GM10266 (cell line): Measurements from ENCODE around the gene ADAMTS17.

ENCODE experiments used
- DNase-seq: peaks from one replicate; pipeline ENCODE4 v3.0.0; 2012; ENCODE audit errors: extremely low spot score
- CTCF ChIP-seq: IDR thresholded peaks from 2 replicates; pipeline ENCODE4 v1.5.1; 2012; ENCODE audit warnings: mild to moderate bottlenecking, low read depth; ENCODE audit not compliant: control insufficient read depth, insufficient read depth; ENCODE audit errors: missing control alignments

ADAMTS17 gene

GRCh38 chr15:100341750-100342560, at the start of gene ADAMTS17:
ADAMTS17 (minus strand) TSS chr15:100341975; CDS start chr15:100341899, 76 bp downstream.
- DNase-seq: peak; percentile 73
- TF ChIP-seq CTCF: peak; percentile 71

DNA sequence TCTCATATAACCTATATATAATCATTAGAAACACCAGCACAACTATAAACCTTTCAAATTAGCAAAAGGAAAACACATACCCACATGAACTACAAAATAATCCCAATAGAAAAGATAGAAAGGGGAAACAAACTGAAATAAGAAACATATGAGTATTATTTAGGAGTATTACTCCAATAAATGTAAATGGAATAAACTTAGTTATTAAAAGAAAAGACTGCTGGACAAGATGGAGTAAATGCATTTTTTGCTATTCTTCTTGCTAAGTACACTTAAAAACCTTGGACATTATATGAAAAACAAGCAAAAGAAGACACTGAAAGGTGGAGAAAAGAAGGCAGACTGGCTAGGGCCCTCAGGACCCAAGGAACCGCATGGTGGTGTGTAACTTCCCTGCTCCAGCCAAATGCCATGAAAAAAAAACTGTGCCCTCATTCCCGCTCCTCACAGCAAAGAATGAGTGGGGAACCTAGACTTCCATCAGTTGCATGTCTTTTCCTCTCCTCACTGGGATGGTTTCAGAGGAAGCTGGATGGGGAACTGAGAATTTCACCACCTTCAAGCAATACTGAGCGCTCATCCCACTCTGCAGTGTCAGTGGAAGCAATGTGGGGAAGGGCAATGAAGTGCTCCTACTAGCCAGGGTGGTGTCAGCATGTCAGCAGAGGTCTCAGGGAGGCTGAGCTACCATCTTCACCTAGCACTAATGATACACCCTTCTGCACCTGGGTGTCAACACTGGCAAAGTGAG, 43.7 kb upstream of the ADAMTS17 start:
- no peak for DNase-seq
- no peak for TF ChIP-seq CTCF

- no peak for TF ChIP-seq CTCF
- DNase-seq: no peak
Measured at GRCh38 chr15:100384108-100384410, 42.3 kb upstream of the ADAMTS17 start.

DNA sequence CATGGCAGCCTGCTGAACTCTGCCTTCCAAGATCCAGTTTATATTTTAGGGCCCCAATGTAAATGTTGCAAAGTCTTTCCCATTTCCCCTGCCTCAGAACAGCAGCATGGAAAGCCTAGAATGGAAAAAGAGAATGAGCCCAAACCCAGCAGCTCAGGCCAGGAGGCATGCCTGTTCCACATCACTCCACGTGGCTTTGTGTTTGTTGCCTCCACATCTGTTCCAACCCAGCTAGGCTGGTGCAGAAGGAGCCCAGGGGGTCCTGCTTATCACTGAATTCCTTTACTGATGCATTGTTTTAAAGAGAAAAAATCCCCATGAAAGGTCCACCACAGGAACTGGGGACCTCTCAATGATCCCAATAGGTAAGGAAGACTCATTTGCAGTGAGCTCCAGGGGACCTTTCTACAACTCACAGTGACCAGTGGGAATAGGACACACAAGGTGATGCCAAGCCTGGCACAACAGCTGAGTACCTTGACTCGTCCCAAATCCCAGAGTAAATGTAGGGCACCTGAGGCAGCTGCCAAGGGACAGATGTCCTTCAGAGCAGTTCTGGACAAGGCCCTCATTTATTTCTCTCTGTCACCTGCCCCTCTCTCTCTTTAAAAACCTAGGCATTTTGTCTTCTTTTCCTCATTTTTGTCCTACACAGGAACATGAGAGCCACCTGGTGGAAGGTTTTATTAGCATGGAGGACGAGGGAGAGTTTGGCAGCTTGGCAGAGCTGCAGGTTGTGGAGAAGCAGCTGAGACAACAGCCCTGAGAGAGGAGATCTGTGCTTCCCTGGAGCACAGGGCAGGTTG, 41.7 kb upstream of the ADAMTS17 start:
- peak; percentile 37 for TF ChIP-seq CTCF
- DNase-seq: peak; percentile 25

- no peak for DNase-seq
- no peak for TF ChIP-seq CTCF
Measured at GRCh38 chr15:100373942-100374341, 32.2 kb upstream of the ADAMTS17 start.

GRCh38 chr15:100373120-100373896, 31.5 kb upstream of the ADAMTS17 start:
- no peak for TF ChIP-seq CTCF
- peak; percentile 17 for DNase-seq
